OCI-LY7 (cell line): Measurements from ENCODE around the gene FAM83D. TPM values are rescaled to one million over a fixed set of nuclear protein-coding genes. Genes with fewer than 3 reads are reported as not detected.

Experiments used
- BruUV-seq: library from RNA; stranded (reverse); fragments of 400-500 nt; replicated peaks from 2 replicates; lab custom pipeline; 2021; lab: Mats Ljungman, UMichigan
- CTCF ChIA-PET: fragments of 300-600 bp; sonication (Branson Sonifier 250); formaldehyde crosslinking; loops from one replicate; lab custom pipeline; 2022; ENCODE audit warnings: antibody characterized with exemption; ENCODE audit not compliant: unreplicated experiment; lab: Charles Lee
- POLR2A ChIA-PET: fragments of 300-600 bp; sonication (Branson Sonifier 250); formaldehyde crosslinking; loops from one replicate; lab custom pipeline; 2022; ENCODE audit warnings: antibody characterized with exemption; lab: Charles Lee
- DNase-seq: peaks from one replicate; pipeline ENCODE4 v3.0.0-alpha.2; 2015; ENCODE audit warnings: low spot score
- H2AFZ ChIP-seq: fragments of 200-600 bp; sonication (generic), shearing (Covaris generic); 2 replicates; pipeline ENCODE4 v1.6.1; 2014; ENCODE audit warnings: mild to moderate bottlenecking, antibody characterized with exemption, low read length, moderate library complexity
- H3K27ac ChIP-seq: fragments of 200-600 bp; sonication (generic); 2 replicates; pipeline ENCODE4 v1.5.1; 2014; ENCODE audit warnings: mixed run types, low read depth, mild to moderate bottlenecking, moderate library complexity, low read length, inconsistent platforms; ENCODE audit not compliant: poor library complexity, severe bottlenecking
- H3K36me3 ChIP-seq: fragments of 200-600 bp; sonication (generic); 2 replicates; pipeline ENCODE4 v1.6.1; 2014; ENCODE audit warnings: mild to moderate bottlenecking, antibody characterized with exemption, low read length, moderate library complexity, mixed read lengths; ENCODE audit not compliant: insufficient read depth
- H3K4me1 ChIP-seq: fragments of 200-600 bp; sonication (generic); 2 replicates; pipeline ENCODE4 v1.5.1; 2014; ENCODE audit warnings: mild to moderate bottlenecking, low read length; ENCODE audit not compliant: insufficient read depth, poor library complexity, severe bottlenecking
- H3K4me2 ChIP-seq: fragments of 200-600 bp; sonication (generic); 2 replicates; pipeline ENCODE4 v1.6.1; 2014; ENCODE audit warnings: mild to moderate bottlenecking, low read length
- H3K4me3 ChIP-seq: fragments of 200-600 bp; sonication (generic); 2 replicates; pipeline ENCODE4 v1.5.1; 2014; ENCODE audit warnings: mild to moderate bottlenecking, low read depth, low read length; ENCODE audit not compliant: poor library complexity, severe bottlenecking
- H3K79me2 ChIP-seq: fragments of 200-600 bp; sonication (generic); 2 replicates; pipeline ENCODE4 v1.6.1; 2016; ENCODE audit warnings: low read depth, mild to moderate bottlenecking, low read length, moderate library complexity, mixed read lengths; ENCODE audit not compliant: insufficient read depth
- H3K9me2 ChIP-seq: fragments of 200-600 bp; sonication (generic); 2 replicates; pipeline ENCODE4 v1.6.1; 2016; ENCODE audit warnings: mild to moderate bottlenecking, low read length, mixed read lengths; ENCODE audit not compliant: insufficient read depth
- H3K9me3 ChIP-seq: fragments of 200-600 bp; sonication (generic); 2 replicates; pipeline ENCODE4 v1.6.1; 2014; ENCODE audit warnings: mild to moderate bottlenecking, mixed run types, low read length, mixed read lengths
- H4K20me1 ChIP-seq: fragments of 200-600 bp; sonication (generic); 2 replicates; pipeline ENCODE4 v1.6.1; 2014; ENCODE audit warnings: mild to moderate bottlenecking, antibody characterized with exemption, low read length, moderate library complexity, mixed read lengths; ENCODE audit not compliant: insufficient read depth
- CTCF ChIP-seq: fragments of 200-600 bp; sonication (generic); conservative IDR thresholded peaks from 2 replicates; pipeline ENCODE4 v1.5.1; 2014; ENCODE audit warnings: mild to moderate bottlenecking, antibody characterized with exemption, low read length, moderate library complexity, mixed read lengths
- EZH2phosphoT487 ChIP-seq: fragments of 200-600 bp; sonication (generic); IDR thresholded peaks from 2 replicates; pipeline ENCODE4 v1.6.1; 2018; ENCODE audit warnings: low read depth, borderline replicate concordance, mild to moderate bottlenecking, mixed run types, antibody characterized with exemption, low read length, moderate library complexity, mixed read lengths
- intact Hi-C: fragments of 100-400 bp; cut with micrococcal nuclease; formaldehyde crosslinking; loops from one replicate; pipeline ENCODE4 v1.10.0; 2022; ENCODE audit not compliant: unreplicated experiment
- total RNA-seq, 2 experiments: library from RNA; depleted of rRNA in 1 of 2; stranded (reverse); fragments of >200 nt in 1 of 2; shearing (Covaris generic) in 1 of 2; gene quantifications; 2 replicates each; pipeline ENCODE4 v1.2.3, GENCODE V29; 2014 to 2022

FAM83D gene
- total RNA-seq, 2 experiments from 2014 or later: 32.6 to 48.2 TPM

GRCh38 chr20:38997622-38998021 is 71.4 kb downstream of the FAM83D start:
- no peak overlapping the region for H3K27ac ChIP-seq
- no peak overlapping the region for H3K4me3 ChIP-seq
- intact Hi-C loops: no loop called here

GRCh38 chr20:38999217-38999616 is 73.0 kb downstream of the FAM83D start:
- POLR2A ChIA-PET: interaction anchor here (1.3 to 1.8 kb wide), 2 partner anchors 10 to 29 kb away, joined by 3 to 6 read pairs; no protein-coding TSS in a partner anchor
- no peak overlapping the region for H3K27ac ChIP-seq
- H3K4me1 ChIP-seq: no peaks in the 10 kb centered on the region
- no peaks in the 10 kb centered on the region for H3K9me2 ChIP-seq
- H3K36me3 ChIP-seq: peaks cover 82% of the 10 kb centered on the region
- no peak overlapping the region for H2AFZ ChIP-seq
- no peak for DNase-seq
- BruUV-seq: no TSS peak
- intact Hi-C loops: no loop called here
- H3K4me2 ChIP-seq: no peak overlapping the region
- TF ChIP-seq EZH2phosphoT487 (no peak), CTCF (no peak)
- no peak overlapping the region for H3K4me3 ChIP-seq
- no peaks in the 10 kb centered on the region for H3K79me2 ChIP-seq
- H4K20me1 ChIP-seq: no peaks in the 10 kb centered on the region
- CTCF ChIA-PET: no interaction called here
- no peaks in the 10 kb centered on the region for H3K9me3 ChIP-seq

More at GRCh38 chr20:38997622-38998021, 71.4 kb downstream of the FAM83D start:
- no peaks in the 10 kb centered on the region for H3K79me2 ChIP-seq
- H3K36me3 ChIP-seq: peaks cover 71% of the 10 kb centered on the region
- BruUV-seq: no TSS peak
- no peaks in the 10 kb centered on the region for H4K20me1 ChIP-seq
- ChIA-PET CTCF (no interaction called here), POLR2A (interaction anchor here (0.6 to 1.5 kb wide), 3 partner anchors 11 to 36 kb away, joined by 3 read pairs; partner anchors contain the start of gene DHX35)
- H3K9me2 ChIP-seq: no peaks in the 10 kb centered on the region
- no peaks in the 10 kb centered on the region for H3K9me3 ChIP-seq
- TF ChIP-seq CTCF (0 out of 2 replicates have a peak, but pooled peaks have one; percentile 11), EZH2phosphoT487 (no peak)
- no peak overlapping the region for H2AFZ ChIP-seq
- H3K4me2 ChIP-seq: no peak overlapping the region
- peak; percentile 13 for DNase-seq
- H3K4me1 ChIP-seq: no peaks in the 10 kb centered on the region
